Right atrium auricular region (tissue), 2 donors: ENCODE measurements around the gene COX6B2. TPM values are rescaled to one million over a fixed set of nuclear protein-coding genes. Genes with fewer than 3 reads are reported as not detected.

ENCODE experiments used
- DNase-seq: peaks from one replicate; pipeline ENCODE4 v3.0.0-alpha.2; 2019; ENCODE audit warnings: low spot score
- H3K27ac ChIP-seq, 2 donors: fragments of 200-600 bp; sonication (generic); 1 replicate in 1 of 2; 2 replicates in 1 of 2; pipeline ENCODE4 v1.5.1; 2016 to 2019
- H3K27me3 ChIP-seq, 2 donors: fragments of 200-600 bp; sonication (generic); one replicate each; pipeline versions ENCODE4 v1.5.1 to v1.6.0; 2017 to 2019
- H3K36me3 ChIP-seq: fragments of 200-600 bp; sonication (generic); one replicate; pipeline ENCODE4 v1.5.1; 2016
- H3K4me1 ChIP-seq, 2 donors: fragments of 200-600 bp; sonication (generic); one replicate each; pipeline versions ENCODE4 v1.5.1 to v1.6.0; 2017 to 2019
- H3K4me3 ChIP-seq, 2 donors: fragments of 200-600 bp; sonication (generic); 1 replicate in 1 of 2; 2 replicates in 1 of 2; pipeline ENCODE4 v1.5.1; 2017 to 2019; ENCODE audit warnings: mild to moderate bottlenecking in 1 of 2, moderate library complexity in 1 of 2
- H3K9me3 ChIP-seq, 2 donors: fragments of 200-600 bp; sonication (generic); one replicate each; pipeline ENCODE4 v1.5.1; 2019
- CTCF ChIP-seq, 2 donors: fragments of 200-600 bp; sonication (generic); IDR thresholded peaks; one replicate each; pipeline ENCODE4 v1.5.1; 2019; ENCODE audit warnings: antibody characterized with exemption in 2 of 2
- total RNA-seq, 2 donors: library from RNA; depleted of rRNA; stranded (reverse); fragments of >200 nt; gene quantifications; one replicate each; pipeline ENCODE4 v1.1.0, GENCODE V29; 2016

The COX6B2 gene
- total RNA-seq, 2 donors from 2014 or later: not detected

- no peak for TF ChIP-seq CTCF (IDR thresholded peaks at IDR 0.05)
- peak within 1 kb of the TSS in 1 of 2 donors; percentile 13 for H3K27ac ChIP-seq
- H3K4me3 ChIP-seq: no peak within 1 kb of the TSS
- no peaks in the 10 kb centered on the region for H3K36me3 ChIP-seq
- no peaks in the 10 kb centered on the region for H3K4me1 ChIP-seq
- no peak for DNase-seq
- H3K9me3 ChIP-seq: no peaks in the 10 kb centered on the region
- H3K27me3 ChIP-seq: no peaks in the 10 kb centered on the region
Measured at GRCh38 chr19:55325172-55325571, 29.3 kb downstream of the COX6B2 start, which contains the start of gene TMEM150B. Gene TMEM150B, minus strand, starts transcription at chr19:55325341. Its CDS starts 4,305 bp downstream, at chr19:55321036.

- H3K4me1 ChIP-seq: no peaks in the 10 kb centered on the region
- no peaks in the 10 kb centered on the region for H3K36me3 ChIP-seq
- no peak for TF ChIP-seq CTCF (IDR thresholded peaks at IDR 0.05)
- DNase-seq: no peak
- no peaks in the 10 kb centered on the region for H3K9me3 ChIP-seq
- peak overlapping the region in 1 of 2 donors; percentile 13 for H3K27ac ChIP-seq
- no peaks in the 10 kb centered on the region for H3K27me3 ChIP-seq
- H3K4me3 ChIP-seq: no peak overlapping the region
Measured at GRCh38 chr19:55324662-55325061, 29.9 kb downstream of the COX6B2 start.

- Histone ChIP-seq H3K27me3 (no peaks in the 10 kb centered on the region), H3K4me3 (no peak overlapping the region), H3K27ac (no peak overlapping the region)
Measured at GRCh38 chr19:55322204-55322885, 32.2 kb downstream of the COX6B2 start.

GRCh38 chr19:55321466-55322137 is 32.9 kb downstream of the COX6B2 start:
- no peaks in the 10 kb centered on the region for H3K9me3 ChIP-seq
- no peaks in the 10 kb centered on the region for H3K27me3 ChIP-seq
- no peaks in the 10 kb centered on the region for H3K36me3 ChIP-seq
- no peak for TF ChIP-seq CTCF (IDR thresholded peaks at IDR 0.05)
- no peak overlapping the region for H3K27ac ChIP-seq
- no peak for DNase-seq
- no peaks in the 10 kb centered on the region for H3K4me1 ChIP-seq
- H3K4me3 ChIP-seq: no peak overlapping the region

More at GRCh38 chr19:55322204-55322885, 32.2 kb downstream of the COX6B2 start:
- Histone ChIP-seq H3K36me3 (no peaks in the 10 kb centered on the region), H3K9me3 (no peaks in the 10 kb centered on the region), H3K4me1 (no peaks in the 10 kb centered on the region)
- no peak for DNase-seq
- TF ChIP-seq CTCF (IDR thresholded peaks at IDR 0.05): no peak

- Histone ChIP-seq H3K27ac (no peak overlapping the region), H3K27me3 (no peaks in the 10 kb centered on the region), H3K4me3 (no peak overlapping the region), H3K36me3 (no peaks in the 10 kb centered on the region), H3K4me1 (no peaks in the 10 kb centered on the region), H3K9me3 (no peaks in the 10 kb centered on the region)
- no peak for DNase-seq
- no peak for TF ChIP-seq CTCF (IDR thresholded peaks at IDR 0.05)
Measured at GRCh38 chr19:55320844-55321419, 33.6 kb downstream of the COX6B2 start.
